Stimulated activated CD4-positive, alpha-beta T cell treated with anti-CD3 and anti-CD28 coated beads, Interleukin-1b, Interleukin-23, amount 100 ng/mL, for 48 hours (primary cell): ENCODE data around the gene SLC2A1.

ENCODE experiments used
- DNase-seq: peaks from one replicate; pipeline ENCODE4 v3.0.0-alpha.2; 2020

The SLC2A1 gene

GRCh38 chr1:42979896-42980800, 21.5 kb upstream of the SLC2A1 start:
- no peak for DNase-seq

DNA sequence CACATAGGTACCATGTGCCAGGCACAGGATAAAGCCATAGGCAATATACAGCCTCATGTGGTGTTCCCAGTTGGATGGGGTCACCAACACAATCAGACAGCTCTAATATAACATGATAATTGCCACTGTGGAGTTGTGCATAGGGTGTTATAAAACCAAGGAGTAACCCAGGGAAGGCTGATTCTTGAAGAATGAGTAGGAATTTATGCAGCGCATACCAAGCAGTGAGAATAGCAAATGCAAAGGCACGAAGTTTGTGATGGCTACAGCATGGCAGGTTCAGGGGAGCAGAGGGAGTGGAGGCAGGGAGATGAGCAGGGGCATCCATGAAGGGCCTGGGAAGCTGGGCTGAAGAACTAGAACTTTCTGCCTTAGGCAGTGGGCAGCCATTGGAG, 20.4 kb upstream of the SLC2A1 start:
- DNase-seq, result no peak

DNA sequence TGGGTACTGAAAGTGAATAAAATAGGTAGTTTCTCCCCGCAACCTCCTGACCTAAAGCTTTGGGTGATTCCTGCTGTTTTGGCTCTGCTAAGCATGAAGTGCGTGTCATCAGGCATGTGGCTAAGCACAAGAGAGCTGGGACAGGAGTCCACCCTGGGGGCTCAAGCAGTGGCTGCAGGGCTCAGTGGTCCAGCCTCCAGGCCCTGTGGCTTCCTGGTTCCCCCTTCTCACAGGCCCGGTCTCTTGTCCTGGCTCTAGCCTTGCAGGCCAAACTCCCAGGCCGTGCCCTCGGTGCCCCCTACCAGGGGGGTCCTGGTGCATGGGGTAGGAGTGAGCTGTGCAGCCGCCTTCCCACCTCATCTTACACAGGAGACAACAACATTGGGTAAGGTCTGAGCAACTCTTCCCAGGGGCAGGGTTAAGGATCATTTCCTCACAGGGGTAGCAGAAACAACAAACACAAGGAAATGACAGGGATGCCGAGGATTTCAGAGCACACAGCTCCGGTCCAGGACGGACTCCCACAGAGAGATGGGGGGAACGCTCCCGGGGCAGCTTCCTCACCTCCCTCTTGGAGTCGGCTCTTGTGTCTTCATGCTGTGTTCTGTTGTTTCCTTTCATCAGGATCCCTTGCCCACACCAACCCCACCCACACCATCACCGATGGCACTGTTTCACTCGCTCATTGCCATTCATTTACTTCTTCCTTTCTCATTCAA, 19.8 kb upstream of the SLC2A1 start:
- DNase-seq, result no peak

- DNase-seq, result no peak
These were observed 19.0 kb upstream of the SLC2A1 start for GRCh38 chr1:42977653-42978052.

GRCh38 chr1:42975561-42976225, 17.0 kb upstream of the SLC2A1 start:
- DNase-seq, result no peak

DNA sequence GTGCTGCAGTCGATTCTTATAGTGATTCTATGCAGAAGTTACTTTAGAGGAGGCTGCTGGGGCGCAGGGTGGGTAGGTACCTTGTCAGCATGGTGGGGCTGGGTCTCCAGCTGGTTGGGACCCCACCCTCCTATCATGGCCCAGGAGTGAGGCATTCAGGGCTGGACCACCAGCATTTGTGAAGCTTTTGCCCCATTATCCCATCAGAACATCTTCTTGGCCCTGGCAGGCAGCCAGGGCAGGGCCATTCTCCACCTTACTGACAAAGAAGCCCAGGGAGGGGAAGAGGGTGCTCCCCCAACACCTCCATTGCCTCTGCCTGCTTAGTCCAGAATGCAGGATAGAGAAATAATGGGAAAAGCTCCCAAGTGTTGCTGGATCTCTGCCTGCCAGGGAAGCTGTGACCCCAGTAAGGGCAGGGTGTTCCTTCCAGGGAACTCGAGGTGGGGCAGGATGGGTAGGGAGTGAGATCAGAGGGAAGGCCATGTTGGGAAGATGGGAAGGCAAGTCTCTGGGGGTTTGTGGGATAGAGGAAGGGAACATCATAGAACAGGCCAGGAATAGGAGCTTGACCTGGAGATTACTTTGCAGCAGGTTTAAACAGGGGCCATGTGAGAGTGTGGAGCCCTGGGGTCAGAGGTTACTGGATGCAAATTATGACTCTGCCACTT, 16.2 kb upstream of the SLC2A1 start:
- no peak for DNase-seq

DNA sequence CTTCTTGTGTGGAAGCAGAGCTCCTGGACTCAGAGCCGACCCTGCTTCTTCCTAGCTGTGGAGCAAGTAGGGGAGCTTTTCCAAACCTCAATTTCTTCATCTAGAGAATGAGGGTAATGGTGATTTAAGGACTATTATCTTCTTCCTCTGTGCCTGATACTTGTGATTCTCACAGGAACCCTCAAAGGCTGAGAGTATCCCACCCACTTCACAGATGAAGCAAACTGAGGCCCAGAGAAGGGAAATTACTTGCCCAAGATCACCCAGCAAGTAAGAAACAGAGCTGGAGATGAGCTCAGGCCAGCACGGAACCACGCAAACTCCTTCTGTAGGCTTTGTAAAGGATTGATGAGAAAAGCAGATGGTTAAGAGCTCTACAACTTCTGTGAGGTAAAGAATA, 15.1 kb upstream of the SLC2A1 start:
- no peak for DNase-seq

DNA sequence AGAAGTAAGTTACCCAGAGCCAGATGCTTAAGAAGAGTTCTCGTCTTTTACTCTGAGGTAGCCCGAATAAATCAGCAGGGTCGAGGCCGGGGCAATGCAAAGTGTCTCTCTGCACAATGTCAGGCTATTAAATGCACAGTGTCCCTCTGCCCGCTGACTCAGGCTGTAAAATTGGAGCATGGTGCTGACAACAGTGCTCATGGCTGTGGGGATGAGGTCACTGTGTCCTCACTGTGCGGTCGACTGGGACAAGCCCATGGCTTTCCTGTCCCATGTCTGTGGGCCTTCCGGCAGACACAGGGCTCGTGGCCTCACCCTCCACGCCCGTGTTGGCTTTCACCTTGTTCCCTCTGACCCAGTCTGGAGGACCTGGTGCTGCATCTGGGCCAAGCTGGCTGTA, 14.6 kb upstream of the SLC2A1 start:
- DNase-seq, result no peak

DNA sequence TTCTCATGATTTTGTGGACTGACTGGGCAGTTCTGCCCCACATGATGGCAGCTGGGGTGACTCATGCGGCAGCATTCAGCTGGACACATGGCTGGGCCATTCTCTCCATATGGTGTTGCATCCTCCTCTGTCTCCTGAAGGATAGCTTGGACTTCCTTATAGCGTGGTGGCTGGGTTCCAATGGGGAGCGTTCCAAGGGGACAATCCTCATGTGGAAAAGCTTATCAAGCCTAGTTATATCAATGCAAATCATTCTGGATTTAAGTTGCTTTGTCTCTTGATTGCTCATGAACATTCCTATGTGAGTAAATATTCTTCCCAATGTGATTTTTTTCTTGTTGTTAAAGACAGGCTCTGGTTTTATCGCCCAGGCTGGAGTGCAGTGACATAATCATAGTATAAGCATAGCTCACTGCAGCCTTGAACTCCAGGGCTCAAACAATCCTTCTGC, 13.2 kb upstream of the SLC2A1 start:
- no peak for DNase-seq

- no peak for DNase-seq
These were observed 11.5 kb upstream of the SLC2A1 start for GRCh38 chr1:42970143-42970542.

- no peak for DNase-seq
These were observed 10.0 kb upstream of the SLC2A1 start for GRCh38 chr1:42968654-42969053.

DNA sequence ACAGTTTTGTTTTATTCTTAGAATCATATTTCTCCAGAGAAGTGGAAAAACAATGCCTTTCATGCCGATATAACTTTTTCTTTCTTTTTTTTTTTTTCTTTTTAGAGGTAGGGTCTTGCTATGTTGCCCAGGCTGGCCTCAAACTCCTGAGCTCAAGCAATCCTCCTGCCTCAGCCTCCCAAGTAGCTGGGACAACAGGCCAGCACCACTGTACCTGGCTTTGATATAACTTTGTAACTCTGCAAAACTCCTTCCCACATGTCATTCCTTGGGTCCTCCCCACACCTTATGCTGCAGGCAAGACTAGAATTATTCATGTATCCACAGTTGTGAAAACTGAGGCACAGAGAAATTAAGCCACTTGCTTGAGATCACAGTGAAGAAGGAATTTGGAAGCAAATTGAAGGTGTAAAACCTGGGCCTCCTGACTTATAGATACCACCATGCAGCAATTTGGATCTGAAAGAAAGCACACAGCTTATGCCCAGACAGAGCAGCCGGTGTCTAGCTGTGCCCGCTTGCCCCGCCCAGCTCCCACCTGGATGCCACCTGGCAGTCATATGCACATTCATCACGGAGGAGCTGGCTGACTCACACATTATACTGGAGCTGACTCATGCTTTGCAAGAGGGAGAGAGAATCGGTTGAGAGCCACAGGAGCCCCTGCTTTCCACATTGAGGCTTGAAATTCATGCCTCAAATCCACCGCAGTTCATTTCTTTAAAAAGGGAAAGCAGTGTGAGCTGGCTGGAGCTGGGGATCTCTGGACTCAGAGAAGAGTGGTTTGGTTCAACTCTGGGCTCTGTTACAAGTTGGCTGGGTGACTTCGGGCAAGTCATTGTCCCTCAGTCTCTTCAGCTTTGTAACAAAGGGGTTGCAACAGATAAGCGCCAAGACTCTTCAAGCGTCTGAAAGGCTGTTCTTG, 8.3 kb upstream of the SLC2A1 start:
- peak; percentile 47 for DNase-seq

GRCh38 chr1:42965378-42965777, 6.7 kb upstream of the SLC2A1 start:
- no peak for DNase-seq

GRCh38 chr1:42964044-42964812, 5.6 kb upstream of the SLC2A1 start:
- DNase-seq, result no peak

- no peak for DNase-seq
These were observed 4.8 kb upstream of the SLC2A1 start for GRCh38 chr1:42963378-42964043.

- no peak for DNase-seq
These were observed 4.1 kb upstream of the SLC2A1 start for GRCh38 chr1:42962641-42963377.

GRCh38 chr1:42961312-42962091, 2.8 kb upstream of the SLC2A1 start:
- DNase-seq, result no peak

DNA sequence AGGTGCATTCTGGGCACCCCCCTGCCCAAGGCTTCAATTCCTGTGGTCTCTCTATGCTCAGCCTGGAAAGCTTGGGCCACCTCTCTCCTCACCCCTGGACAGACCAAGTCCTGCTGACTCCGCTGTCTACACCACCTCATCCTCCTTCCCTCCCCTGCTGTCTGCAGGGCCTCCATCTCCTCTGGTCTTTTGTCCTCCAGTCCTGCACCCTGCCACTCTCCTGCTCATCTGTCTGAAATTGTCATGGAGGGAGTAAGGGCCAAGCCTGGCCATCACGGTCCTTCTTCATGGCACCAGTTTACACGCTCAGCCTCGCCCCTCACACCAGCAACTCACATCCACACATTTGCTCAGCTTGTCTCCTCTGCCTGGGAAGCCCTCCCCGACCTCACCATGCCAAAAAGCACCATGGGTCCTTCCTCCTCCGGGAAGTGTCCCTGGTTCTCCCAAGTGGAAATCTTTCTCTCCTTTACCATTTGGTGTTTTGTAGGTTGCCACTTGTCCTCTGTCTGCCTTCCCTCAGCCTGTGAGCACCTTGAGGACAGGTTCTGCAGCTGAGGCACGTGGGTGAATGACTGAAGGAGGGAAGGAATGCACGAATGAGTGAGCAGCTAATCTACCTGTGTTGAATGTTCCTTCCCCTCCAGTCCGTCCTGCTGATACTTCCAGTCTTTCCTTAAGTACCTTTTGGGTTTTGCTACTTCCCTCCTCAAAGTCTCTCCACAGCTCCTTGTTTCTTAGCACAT, 2.1 kb upstream of the SLC2A1 start:
- no peak for DNase-seq

DNA sequence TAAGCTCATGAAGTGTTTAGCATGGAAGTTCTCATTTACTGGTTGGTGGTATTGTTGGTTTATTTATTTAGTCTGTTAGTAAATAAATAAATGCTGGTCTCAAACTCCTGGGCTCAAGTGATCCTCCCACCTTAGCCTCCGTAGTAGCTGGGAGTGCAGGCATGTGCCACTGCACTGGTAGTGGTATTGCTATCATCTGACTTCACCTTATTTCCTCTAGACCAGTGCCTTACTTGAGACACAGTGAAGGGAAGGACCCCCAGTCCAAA, 1.4 kb upstream of the SLC2A1 start:
- DNase-seq, result no peak
